Adipocyte (in vitro differentiated cells): ENCODE results near the gene MEF2D.

Source experiments
- DNase-seq: peaks from one replicate; pipeline ENCODE4 v3.0.0-alpha.2; 2015; ENCODE audit warnings: low read depth
- H3K27me3 ChIP-seq: replicated peaks from 2 replicates; pipeline ENCODE4 v1.7.0; 2013; ENCODE audit warnings: mild to moderate bottlenecking, low read length, moderate library complexity; ENCODE audit not compliant: control insufficient read depth, insufficient read depth
- H3K36me3 ChIP-seq: 2 replicates; pipeline ENCODE4 v1.7.0; 2013; ENCODE audit warnings: low read length, mild to moderate bottlenecking, moderate library complexity; ENCODE audit not compliant: control insufficient read depth, insufficient read depth, severe bottlenecking
- H3K4me1 ChIP-seq: 2 replicates; pipeline ENCODE4 v1.7.0; 2013; ENCODE audit warnings: mild to moderate bottlenecking, low read length, moderate library complexity; ENCODE audit not compliant: control insufficient read depth, insufficient read depth
- H3K4me3 ChIP-seq: 2 replicates; pipeline ENCODE4 v1.7.0; 2013; ENCODE audit warnings: mild to moderate bottlenecking, low read length, moderate library complexity
- H3K9ac ChIP-seq: 2 replicates; pipeline ENCODE4 v1.7.0; 2013; ENCODE audit warnings: mild to moderate bottlenecking, low read length, moderate library complexity
- H3K9me3 ChIP-seq: 2 replicates; pipeline ENCODE4 v1.7.0; 2013; ENCODE audit warnings: mild to moderate bottlenecking, low read length, moderate library complexity; ENCODE audit not compliant: control insufficient read depth

Gene MEF2D

DNA sequence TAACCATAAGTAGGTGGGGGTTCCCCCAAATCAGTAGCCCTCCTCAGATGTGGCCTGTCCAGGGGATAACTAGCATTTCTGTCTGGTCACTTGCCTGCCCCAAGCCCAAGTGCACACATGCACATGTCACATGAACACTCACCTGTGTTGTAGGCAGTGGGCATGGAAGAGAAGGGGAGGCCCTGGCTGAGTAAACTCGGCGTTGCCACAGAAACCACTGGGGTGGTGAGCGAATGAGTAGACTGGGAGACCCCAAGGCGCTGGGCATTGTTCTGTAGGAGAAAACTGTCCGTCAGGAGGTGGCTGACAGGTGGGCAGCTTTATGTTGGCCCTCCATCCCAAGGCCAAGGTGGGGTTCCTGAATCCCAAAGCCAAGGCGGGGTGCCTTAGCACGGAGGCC, 25.6 kb downstream of the MEF2D start:
- H3K9ac ChIP-seq, result no peak overlapping the region
- DNase-seq, result no peak
- H3K4me3 ChIP-seq, result no peak overlapping the region
- H3K4me1 ChIP-seq, result peaks cover 40% of the 10 kb centered on the region
- H3K36me3 ChIP-seq, result peaks cover 82% of the 10 kb centered on the region
- H3K27me3 ChIP-seq, result no peaks in the 10 kb centered on the region
- H3K9me3 ChIP-seq, result no peaks in the 10 kb centered on the region

DNA sequence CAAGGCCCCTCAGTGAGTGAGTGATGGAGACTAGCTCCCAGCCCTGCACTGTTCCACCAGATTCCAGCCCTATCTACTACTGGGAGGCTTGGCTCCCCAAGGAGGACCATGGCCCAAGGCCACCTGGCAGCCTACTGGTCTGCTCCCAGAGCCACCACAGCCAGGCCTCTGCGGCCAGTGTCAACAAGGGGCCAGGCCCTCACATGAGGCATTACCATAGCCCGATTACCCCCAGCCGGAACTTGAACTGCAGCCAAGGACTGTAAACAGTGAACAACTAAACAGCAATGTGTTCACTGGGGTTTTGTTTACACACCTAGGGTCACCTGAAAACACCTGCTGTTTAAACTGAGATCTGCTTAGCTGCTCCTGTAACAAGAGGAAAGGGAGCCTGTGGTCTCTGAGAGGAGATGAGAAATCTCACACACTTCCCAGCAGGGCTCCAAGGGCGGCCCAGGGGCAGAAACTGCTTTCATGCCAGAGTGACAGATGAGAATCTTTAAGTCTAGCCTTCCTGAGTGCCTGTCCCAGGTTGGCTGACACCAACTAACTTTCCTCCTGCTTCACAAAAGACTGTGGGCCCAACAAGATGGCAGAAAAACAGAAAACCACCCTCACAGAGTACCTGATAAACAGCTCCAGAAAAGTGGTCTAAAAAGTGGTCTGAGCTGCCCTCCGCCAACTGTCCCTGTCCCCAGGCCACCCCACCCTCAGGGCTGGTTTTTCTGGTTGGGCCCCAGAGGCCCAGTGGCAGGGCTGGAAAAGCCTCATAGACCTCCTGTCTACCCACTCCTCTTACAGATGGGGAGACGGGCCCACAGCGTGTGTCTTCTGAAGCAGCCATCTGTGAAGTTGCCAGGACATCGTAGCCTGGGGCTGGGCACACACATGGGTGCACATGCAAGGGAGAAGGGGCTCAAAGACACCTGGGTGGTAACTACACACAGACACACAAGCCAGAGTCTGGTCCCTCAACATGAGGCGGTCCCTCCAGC, 28.8 kb downstream of the MEF2D start:
- peaks cover 79% of the 10 kb centered on the region for H3K36me3 ChIP-seq
- no peak for DNase-seq

DNA sequence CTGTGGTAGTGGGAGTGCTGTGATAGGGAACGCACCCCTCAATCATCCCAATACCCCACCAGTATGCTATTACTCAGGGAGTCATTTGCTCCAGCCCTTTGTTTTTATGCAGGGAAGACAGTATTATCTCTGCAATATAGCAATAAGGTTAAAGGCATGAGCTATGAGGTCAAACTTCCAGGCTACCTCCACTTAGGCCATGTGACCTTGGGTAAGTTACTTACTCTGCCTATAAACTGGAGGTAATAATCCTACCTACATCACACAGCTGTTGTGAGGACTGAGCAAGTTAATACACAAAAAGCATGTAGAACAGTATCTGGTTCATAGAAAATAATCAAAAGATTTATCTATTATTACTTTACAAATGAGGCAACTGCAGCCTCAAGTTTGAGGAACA, 30.1 kb downstream of the MEF2D start:
- Histone ChIP-seq H3K4me1 (peaks cover 28% of the 10 kb centered on the region), H3K9me3 (no peaks in the 10 kb centered on the region), H3K36me3 (peaks cover 76% of the 10 kb centered on the region), H3K4me3 (no peak overlapping the region), H3K27me3 (no peaks in the 10 kb centered on the region), H3K9ac (no peak overlapping the region)
- no peak for DNase-seq

More for the DNA sequence above, 28.8 kb downstream of the MEF2D start:
- Histone ChIP-seq H3K4me3 (no peak overlapping the region), H3K27me3 (no peaks in the 10 kb centered on the region), H3K9me3 (no peaks in the 10 kb centered on the region), H3K4me1 (peaks cover 28% of the 10 kb centered on the region), H3K9ac (no peak overlapping the region)

DNA sequence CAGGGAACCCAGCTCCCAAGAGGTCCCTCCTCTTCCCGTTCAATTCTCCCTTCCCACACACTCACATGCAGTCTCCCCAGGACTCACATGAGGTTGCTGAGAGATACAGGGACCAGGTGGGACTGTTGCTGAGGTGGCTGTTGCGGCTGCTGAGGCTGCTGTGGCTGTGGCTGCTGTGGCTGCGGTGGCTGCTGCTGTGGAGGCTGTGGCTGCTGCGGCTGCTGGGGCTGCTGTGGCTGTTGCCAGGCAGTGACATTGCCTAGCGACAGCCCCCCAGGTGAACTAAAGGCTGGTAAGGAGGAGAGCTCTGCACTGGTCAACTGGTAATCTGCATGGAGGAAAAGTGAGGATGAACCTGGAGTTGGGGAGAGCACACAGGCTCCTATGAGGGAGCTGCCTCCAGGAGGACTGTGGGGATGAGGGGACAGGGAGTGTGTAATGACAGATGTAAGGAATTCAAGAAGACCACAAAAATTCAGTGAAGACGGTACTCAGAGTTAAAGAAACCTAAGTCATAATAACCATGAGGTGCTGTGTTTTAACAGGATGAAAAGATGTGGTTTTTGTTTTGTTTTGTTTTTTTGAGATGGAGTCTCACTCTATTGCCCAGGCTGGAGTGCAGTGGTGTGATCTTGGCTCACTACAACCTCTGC, 31.8 kb downstream of the MEF2D start:
- H3K36me3 ChIP-seq, result peaks cover 60% of the 10 kb centered on the region
- H3K9ac ChIP-seq, result no peak overlapping the region
- H3K27me3 ChIP-seq, result no peaks in the 10 kb centered on the region
- no peak for DNase-seq
- H3K4me1 ChIP-seq, result peaks cover 40% of the 10 kb centered on the region
- no peaks in the 10 kb centered on the region for H3K9me3 ChIP-seq
- no peak overlapping the region for H3K4me3 ChIP-seq

DNA sequence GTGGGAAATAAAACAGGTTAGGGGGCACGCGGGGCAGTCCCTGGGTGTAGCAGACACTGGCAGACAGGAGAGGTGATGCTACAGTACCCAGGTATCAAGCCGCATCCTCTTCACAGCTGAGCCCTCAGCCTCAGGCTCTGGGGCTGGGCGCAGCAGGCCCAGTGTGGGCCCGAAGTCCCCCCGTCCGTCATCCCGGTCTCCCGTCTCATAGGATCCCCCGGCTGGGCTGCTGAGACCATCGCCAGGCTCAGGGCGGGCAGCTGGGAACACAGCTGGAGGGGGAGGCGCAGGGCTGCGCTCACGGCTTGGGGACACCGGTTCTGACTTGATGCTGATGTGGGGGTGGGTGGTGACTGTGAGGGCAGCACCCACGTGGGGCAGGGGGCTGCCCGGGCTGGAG, 32.7 kb downstream of the MEF2D start:
- no peak for DNase-seq
- Histone ChIP-seq H3K9ac (peak overlapping the region; percentile 12), H3K4me3 (no peak overlapping the region), H3K27me3 (no peaks in the 10 kb centered on the region), H3K36me3 (peaks cover 51% of the 10 kb centered on the region), H3K4me1 (peaks cover 46% of the 10 kb centered on the region), H3K9me3 (no peaks in the 10 kb centered on the region)

GRCh38 chr1:156467385-156467784, 33.2 kb downstream of the MEF2D start:
- peaks cover 51% of the 10 kb centered on the region for H3K36me3 ChIP-seq
- no peak overlapping the region for H3K4me3 ChIP-seq
- no peaks in the 10 kb centered on the region for H3K9me3 ChIP-seq
- H3K9ac ChIP-seq, result no peak overlapping the region
- peaks cover 46% of the 10 kb centered on the region for H3K4me1 ChIP-seq
- no peak for DNase-seq
- no peaks in the 10 kb centered on the region for H3K27me3 ChIP-seq

DNA sequence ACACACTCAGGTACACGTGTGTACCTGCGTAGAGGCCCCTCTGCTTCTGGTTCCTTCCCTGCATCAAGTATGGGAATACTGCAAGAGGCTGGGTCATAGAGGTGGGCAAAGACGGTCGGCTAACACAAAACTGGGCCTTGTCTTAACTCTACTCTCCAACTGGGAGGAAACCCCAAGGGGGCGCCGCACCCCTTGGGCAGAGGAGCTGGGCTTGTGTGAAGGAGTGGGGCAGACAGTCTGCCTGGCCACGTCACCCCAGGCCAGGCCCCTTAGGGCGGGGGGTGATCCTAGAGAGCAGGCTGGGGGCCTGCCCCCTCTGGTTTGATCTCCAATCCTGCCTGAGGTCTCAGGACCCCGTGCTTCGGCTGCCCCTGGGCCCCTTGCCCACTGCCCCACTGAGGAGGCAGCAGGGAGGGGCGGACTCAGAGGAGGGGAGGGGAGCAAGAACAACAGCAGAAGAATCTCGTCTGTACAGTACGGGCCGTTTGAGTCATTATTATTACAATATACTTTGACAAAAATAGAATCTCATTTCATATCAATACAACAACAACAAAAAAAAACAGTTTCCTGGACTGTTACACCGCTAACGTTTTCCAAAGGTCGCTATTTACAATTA, 34.7 kb downstream of the MEF2D start:
- DNase-seq, result no peak
- H3K9ac ChIP-seq, result peak overlapping the region; percentile 53
- H3K36me3 ChIP-seq, result peaks cover 40% of the 10 kb centered on the region
- peak overlapping the region; percentile 8 for H3K4me3 ChIP-seq
- H3K4me1 ChIP-seq, result peaks cover 38% of the 10 kb centered on the region
- no peaks in the 10 kb centered on the region for H3K9me3 ChIP-seq
- H3K27me3 ChIP-seq, result no peaks in the 10 kb centered on the region

DNA sequence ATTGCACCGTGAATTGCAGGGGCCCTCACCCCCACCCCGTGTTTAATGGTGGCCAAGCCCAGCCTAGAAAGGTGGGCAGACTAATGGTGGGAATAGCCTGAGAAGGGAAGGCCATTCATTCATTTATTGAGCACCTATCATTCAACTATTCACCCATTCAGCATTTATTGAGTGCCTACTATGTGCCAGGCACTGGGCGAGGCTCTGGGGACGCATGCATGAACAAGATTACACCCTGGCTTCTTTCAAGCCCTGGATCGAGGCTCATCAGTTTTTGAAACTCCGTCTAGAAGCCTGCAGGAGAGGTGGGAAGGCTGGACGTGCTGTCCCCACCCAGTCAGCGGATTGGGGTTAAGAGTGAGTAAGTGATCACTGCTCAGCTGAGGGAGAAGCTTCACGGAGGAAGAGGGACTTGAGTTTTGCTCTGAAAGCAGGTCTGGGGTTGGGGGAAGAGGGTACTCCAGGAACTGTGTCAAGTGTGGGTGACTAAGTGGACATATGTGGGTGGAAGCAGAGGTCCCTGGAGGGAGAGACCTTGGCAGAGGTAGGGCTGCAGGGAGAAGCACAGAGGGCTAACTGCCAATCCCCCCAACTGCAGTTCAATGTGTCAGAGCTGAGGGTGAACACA, 35.6 kb downstream of the MEF2D start:
- peaks cover 32% of the 10 kb centered on the region for H3K36me3 ChIP-seq
- peak overlapping the region; percentile 10 for H3K4me3 ChIP-seq
- peaks cover 38% of the 10 kb centered on the region for H3K4me1 ChIP-seq
- H3K9me3 ChIP-seq, result no peaks in the 10 kb centered on the region
- no peak for DNase-seq
- H3K27me3 ChIP-seq, result no peaks in the 10 kb centered on the region
- H3K9ac ChIP-seq, result peak overlapping the region; percentile 53

DNA sequence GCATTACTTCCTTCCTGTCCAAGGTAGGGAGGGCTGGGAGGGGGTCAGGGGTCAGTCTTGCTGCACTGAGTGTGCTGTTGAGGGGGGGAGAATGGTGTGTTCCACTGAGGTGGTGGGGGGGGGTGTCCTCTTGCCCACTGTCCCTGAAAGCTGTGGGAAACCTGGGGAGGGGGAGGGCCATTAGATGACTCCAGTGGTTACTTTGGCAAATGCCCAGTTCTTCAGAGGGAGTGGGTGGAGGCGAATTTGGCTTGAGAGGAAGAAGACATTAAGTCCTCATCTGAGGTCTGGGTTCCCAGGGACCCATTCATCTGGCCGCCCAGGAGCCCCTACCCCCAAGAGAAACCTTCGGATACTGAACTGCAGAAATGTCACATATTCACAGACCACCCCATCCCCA, 36.2 kb downstream of the MEF2D start:
- Histone ChIP-seq H3K36me3 (peaks cover 27% of the 10 kb centered on the region), H3K27me3 (no peaks in the 10 kb centered on the region), H3K4me3 (peak overlapping the region; percentile 10), H3K4me1 (peaks cover 38% of the 10 kb centered on the region), H3K9me3 (no peaks in the 10 kb centered on the region), H3K9ac (peak overlapping the region; percentile 53)
- peak; percentile 22 for DNase-seq

DNA sequence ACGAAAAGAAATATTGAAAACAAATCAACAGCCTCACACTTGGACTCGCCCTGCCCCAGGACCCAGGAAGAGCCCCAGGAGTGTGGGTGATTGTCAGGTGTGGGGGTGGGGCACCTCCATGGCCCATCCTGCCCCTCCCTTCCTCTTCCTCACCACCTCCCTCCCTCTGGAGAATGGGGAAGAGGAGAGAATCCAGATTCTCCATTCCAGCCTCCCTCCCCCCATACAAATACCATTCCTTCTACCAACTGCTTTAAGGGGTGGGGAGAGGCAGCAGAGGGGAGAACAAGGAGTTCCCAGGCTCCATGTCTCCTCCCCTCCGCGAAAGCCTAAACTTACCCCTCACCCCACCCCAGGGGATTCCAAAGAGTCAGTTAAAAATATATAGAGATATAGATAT, 36.7 kb downstream of the MEF2D start:
- Histone ChIP-seq H3K4me3 (no peak overlapping the region), H3K4me1 (peaks cover 38% of the 10 kb centered on the region), H3K36me3 (peaks cover 23% of the 10 kb centered on the region), H3K9me3 (no peaks in the 10 kb centered on the region), H3K9ac (no peak overlapping the region), H3K27me3 (no peaks in the 10 kb centered on the region)
- no peak for DNase-seq
